Skeletal muscle tissue (tissue), 4 donors: ENCODE measurements around the gene DPM2. TPM values are rescaled to one million over a fixed set of nuclear protein-coding genes. Genes with fewer than 3 reads are reported as not detected.

Experiments used
- H3K27ac ChIP-seq: one replicate; pipeline ENCODE4 v1.7.0; 2013; ENCODE audit warnings: mild to moderate bottlenecking, low read depth, low read length, inconsistent platforms
- H3K27me3 ChIP-seq, 3 donors: one replicate each; pipeline ENCODE4 v1.7.0; 2013; ENCODE audit warnings: low read length in 3 of 3; ENCODE audit not compliant: control insufficient read depth in 3 of 3, insufficient read depth in 3 of 3
- H3K36me3 ChIP-seq, 3 donors: one replicate each; pipeline ENCODE4 v1.7.0; 2013; ENCODE audit warnings: low read length in 3 of 3; ENCODE audit not compliant: control insufficient read depth in 3 of 3, insufficient read depth in 3 of 3
- H3K4me1 ChIP-seq, 3 donors: one replicate each; pipeline ENCODE4 v1.7.0; 2013; ENCODE audit warnings: low read length in 3 of 3, mild to moderate bottlenecking in 3 of 3; ENCODE audit not compliant: control insufficient read depth in 3 of 3, insufficient read depth in 3 of 3
- H3K4me3 ChIP-seq, 3 donors: one replicate each; pipeline ENCODE4 v1.7.0; 2013; ENCODE audit warnings: low read length in 3 of 3
- H3K9ac ChIP-seq, 3 donors: one replicate each; pipeline ENCODE4 v1.7.0; 2013; ENCODE audit warnings: low read length in 3 of 3, mild to moderate bottlenecking in 3 of 3, moderate library complexity in 2 of 3, low read depth in 1 of 3
- H3K9me3 ChIP-seq, 3 donors: one replicate each; pipeline ENCODE4 v1.7.0; 2013; ENCODE audit warnings: low read length in 3 of 3; ENCODE audit not compliant: control insufficient read depth in 3 of 3
- total RNA-seq: library from RNA; depleted of rRNA; stranded (reverse); fragments of >200 nt; gene quantifications from one replicate; pipeline ENCODE4 v1.2.3, GENCODE V29; 2014
- donor health status: Osteomylitis.

DPM2 gene
- total RNA-seq, 1 donor from 2014 or later = 7.3 TPM

- Histone ChIP-seq H3K27ac (peak overlapping the region; percentile 58), H3K9me3 (no peaks in the 10 kb centered on the region), H3K9ac (peak overlapping the region; percentile 48 to 85 (median 80)), H3K36me3 (no peaks in the 10 kb centered on the region), H3K4me1 (peaks cover 61 to 77% (median 66%) of the 10 kb centered on the region in 3 donors), H3K4me3 (peak overlapping the region; percentile 79 to 82 (median 81)), H3K27me3 (no peaks in the 10 kb centered on the region)
Observed at GRCh38 chr9:127979333-127980059, 41.8 kb upstream of the DPM2 start.

GRCh38 chr9:127979015-127979332 lies 41.3 kb upstream of the DPM2 start:
- no peaks in the 10 kb centered on the region for H3K36me3 ChIP-seq
- no peak overlapping the region for H3K27ac ChIP-seq
- H3K4me3 ChIP-seq = peak overlapping the region; percentile 79 to 82 (median 81)
- peak overlapping the region; percentile 48 to 85 (median 80) for H3K9ac ChIP-seq
- no peaks in the 10 kb centered on the region for H3K9me3 ChIP-seq
- H3K27me3 ChIP-seq = no peaks in the 10 kb centered on the region
- peaks cover 66 to 82% (median 71%) of the 10 kb centered on the region in 3 donors for H3K4me1 ChIP-seq

GRCh38 chr9:127977884-127978647 lies 40.4 kb upstream of the DPM2 start:
- Histone ChIP-seq H3K27ac (peak overlapping the region; percentile 5), H3K9me3 (no peaks in the 10 kb centered on the region), H3K27me3 (no peaks in the 10 kb centered on the region), H3K4me1 (peaks cover 75 to 85% (median 80%) of the 10 kb centered on the region in 3 donors), H3K4me3 (peak overlapping the region; percentile 29 to 52 (median 31)), H3K36me3 (no peaks in the 10 kb centered on the region), H3K9ac (peak overlapping the region; percentile 61 to 80 (median 68))

GRCh38 chr9:127977009-127977883 lies 39.6 kb upstream of the DPM2 start:
- H3K4me3 ChIP-seq = peak overlapping the region in 2 of 3 donors; percentile 29 to 52
- H3K27ac ChIP-seq = peak overlapping the region; percentile 5
- H3K36me3 ChIP-seq = no peaks in the 10 kb centered on the region
- no peaks in the 10 kb centered on the region for H3K9me3 ChIP-seq
- peaks cover 83 to 85% (median 84%) of the 10 kb centered on the region in 3 donors for H3K4me1 ChIP-seq
- no peaks in the 10 kb centered on the region for H3K27me3 ChIP-seq
- H3K9ac ChIP-seq = peak overlapping the region in 1 of 3 donors; percentile 68

GRCh38 chr9:127976498-127976897 lies 38.8 kb upstream of the DPM2 start:
- Histone ChIP-seq H3K36me3 (no peaks in the 10 kb centered on the region), H3K4me1 (peaks cover 87 to 88% (median 87%) of the 10 kb centered on the region in 3 donors), H3K9me3 (no peaks in the 10 kb centered on the region), H3K27me3 (no peaks in the 10 kb centered on the region), H3K4me3 (peak overlapping the region in 1 of 3 donors; percentile 22), H3K27ac (no peak overlapping the region), H3K9ac (peak overlapping the region in 1 of 3 donors; percentile 40)

- Histone ChIP-seq H3K4me1 (peaks cover 88 to 93% (median 92%) of the 10 kb centered on the region in 3 donors), H3K9me3 (no peaks in the 10 kb centered on the region), H3K4me3 (no peak overlapping the region)
Observed at GRCh38 chr9:127975376-127976315, 38.0 kb upstream of the DPM2 start.

GRCh38 chr9:127974769-127975261 lies 37.2 kb upstream of the DPM2 start:
- peaks cover 90 to 97% (median 93%) of the 10 kb centered on the region in 3 donors for H3K4me1 ChIP-seq
- no peak overlapping the region for H3K4me3 ChIP-seq
- no peaks in the 10 kb centered on the region for H3K9me3 ChIP-seq
- H3K27ac ChIP-seq = no peak overlapping the region
- no peaks in the 10 kb centered on the region for H3K27me3 ChIP-seq
- H3K36me3 ChIP-seq = no peaks in the 10 kb centered on the region
- peak overlapping the region in 1 of 3 donors; percentile 33 for H3K9ac ChIP-seq

More at GRCh38 chr9:127975376-127976315, 38.0 kb upstream of the DPM2 start:
- no peaks in the 10 kb centered on the region for H3K27me3 ChIP-seq
- no peaks in the 10 kb centered on the region for H3K36me3 ChIP-seq
- H3K9ac ChIP-seq = peak overlapping the region in 2 of 3 donors; percentile 1 to 33
- H3K27ac ChIP-seq = no peak overlapping the region

- Histone ChIP-seq H3K27ac (peak overlapping the region; percentile 64), H3K9me3 (no peaks in the 10 kb centered on the region), H3K27me3 (no peaks in the 10 kb centered on the region), H3K9ac (peak overlapping the region in 2 of 3 donors; percentile 34 to 75), H3K36me3 (no peaks in the 10 kb centered on the region), H3K4me3 (peak overlapping the region in 2 of 3 donors; percentile 24 to 35), H3K4me1 (peaks cover 90 to 97% (median 93%) of the 10 kb centered on the region in 3 donors)
Observed at GRCh38 chr9:127974001-127974768, 36.5 kb upstream of the DPM2 start.
